Measurements from ENCODE around the gene KLHDC1.
"Not testable (repeated sequence)": the region's sequence is repeated elsewhere in the genome, so short reads cannot be mapped to it uniquely, and the experiment has no call there.

The KLHDC1 gene

DNA sequence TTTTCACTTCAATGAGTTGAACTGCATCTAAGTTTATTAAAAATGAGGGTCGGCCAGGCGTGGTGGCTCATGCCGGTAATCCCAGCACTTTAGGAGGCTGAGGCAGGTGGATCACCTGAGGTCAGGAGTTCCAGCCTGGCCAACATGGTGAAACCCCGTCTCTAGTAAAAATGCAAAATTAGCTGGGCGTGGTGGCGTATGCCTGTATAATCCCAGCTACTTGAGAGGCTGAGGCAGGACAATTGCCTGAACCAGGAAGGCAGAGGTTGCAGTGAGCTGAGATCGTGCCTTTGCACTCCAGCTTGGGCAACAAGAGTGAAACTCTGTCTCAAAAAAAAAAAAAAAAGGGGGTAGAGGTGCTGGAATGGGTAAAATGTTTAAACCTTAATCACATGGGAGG, 88.1 kb downstream of the KLHDC1 start:
- DNase-seq (ENCODE audit: low read depth in 2 of 3, low spot score in 1 of 3) = not testable (repeated sequence)

GRCh38 chr14:49783394-49784014, 90.6 kb downstream of the KLHDC1 start:
- no peak for DNase-seq (ENCODE audit: low read depth in 2 of 3, low spot score in 1 of 3)

DNA sequence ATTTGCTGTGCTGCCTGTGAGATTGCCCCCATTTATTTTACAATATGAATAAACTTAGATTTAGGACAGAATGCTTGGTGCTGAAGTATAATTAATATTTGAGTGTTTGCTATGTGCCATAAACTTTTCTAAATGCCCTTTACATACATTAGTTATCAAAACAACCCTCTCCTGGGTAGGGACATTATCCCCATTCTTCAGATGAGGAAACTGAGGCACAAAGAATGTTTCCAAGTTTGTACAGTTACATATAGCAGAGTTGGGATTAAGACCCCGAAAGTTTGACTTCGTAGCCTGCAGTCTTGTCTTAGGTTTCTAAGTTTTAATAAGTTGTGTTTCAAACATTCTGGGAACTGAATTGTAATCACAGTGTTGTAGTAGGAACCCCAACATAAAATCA, 93.4 kb downstream of the KLHDC1 start:
- DNase-seq (ENCODE audit: low read depth in 2 of 3, low spot score in 1 of 3) = no peak

DNA sequence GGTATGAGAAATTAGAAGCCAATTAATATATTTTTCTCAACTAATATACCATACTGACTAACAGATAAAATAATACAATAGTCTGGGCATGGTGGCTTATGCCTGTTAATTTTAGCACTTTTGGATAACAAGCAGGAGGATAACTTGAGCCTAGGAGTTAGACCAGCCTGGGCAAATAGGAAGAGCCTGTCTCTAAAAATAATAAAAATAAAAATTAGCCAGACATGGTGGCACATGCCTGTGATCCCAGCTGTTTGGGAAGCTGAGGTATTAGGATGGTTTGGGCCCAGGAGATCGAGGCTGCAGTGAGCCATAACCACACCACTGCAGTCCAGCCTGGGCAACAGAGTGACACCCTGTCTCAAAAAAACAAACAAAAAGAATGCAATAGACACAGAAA, 99.7 kb downstream of the KLHDC1 start:
- no peak for DNase-seq (ENCODE audit: low read depth in 2 of 3, low spot score in 1 of 3)

DNA sequence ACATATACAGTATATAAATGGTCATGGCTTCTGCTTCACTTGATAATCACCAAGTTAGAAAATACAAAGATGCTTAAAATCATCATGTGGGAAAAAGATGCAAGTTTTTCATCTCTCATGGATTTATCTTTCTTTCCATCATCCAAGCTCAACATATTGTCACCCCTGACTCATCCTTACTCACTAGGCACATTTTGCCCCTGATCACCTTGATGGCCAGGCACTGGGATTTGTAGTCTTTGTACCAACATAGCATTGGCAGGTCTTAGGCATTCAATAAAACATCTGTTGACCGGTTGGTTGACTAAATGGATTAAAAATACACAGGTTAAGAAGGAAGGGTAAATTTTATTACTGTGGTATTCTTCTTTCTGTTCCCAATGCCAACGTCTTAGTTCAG, 103.1 kb downstream of the KLHDC1 start:
- DNase-seq (ENCODE audit: low read depth in 2 of 3, low spot score in 1 of 3) = no peak

Data from stimulated activated CD4-positive, alpha-beta T cell treated with anti-CD3 and anti-CD28 coated beads, Interleukin-12 subunit alpha, Interleukin-12 subunit beta, amount 100 ng/mL, for 48 hours (primary cell).